Skeletal muscle tissue (tissue), 4 donors: ENCODE measurements around the gene AUTS2. TPM values are rescaled to one million over a fixed set of nuclear protein-coding genes. Genes with fewer than 3 reads are reported as not detected.

Experiments
- H3K27ac ChIP-seq: one replicate; pipeline ENCODE4 v1.7.0; 2013; ENCODE audit warnings: mild to moderate bottlenecking, low read depth, low read length, inconsistent platforms
- H3K27me3 ChIP-seq, 3 donors: one replicate each; pipeline ENCODE4 v1.7.0; 2013; ENCODE audit warnings: low read length in 3 of 3; ENCODE audit not compliant: control insufficient read depth in 3 of 3, insufficient read depth in 3 of 3
- H3K36me3 ChIP-seq, 3 donors: one replicate each; pipeline ENCODE4 v1.7.0; 2013; ENCODE audit warnings: low read length in 3 of 3; ENCODE audit not compliant: control insufficient read depth in 3 of 3, insufficient read depth in 3 of 3
- H3K4me1 ChIP-seq, 3 donors: one replicate each; pipeline ENCODE4 v1.7.0; 2013; ENCODE audit warnings: low read length in 3 of 3, mild to moderate bottlenecking in 3 of 3; ENCODE audit not compliant: control insufficient read depth in 3 of 3, insufficient read depth in 3 of 3
- H3K4me3 ChIP-seq, 3 donors: one replicate each; pipeline ENCODE4 v1.7.0; 2013; ENCODE audit warnings: low read length in 3 of 3
- H3K9ac ChIP-seq, 3 donors: one replicate each; pipeline ENCODE4 v1.7.0; 2013; ENCODE audit warnings: low read length in 3 of 3, mild to moderate bottlenecking in 3 of 3, moderate library complexity in 2 of 3, low read depth in 1 of 3
- H3K9me3 ChIP-seq, 3 donors: one replicate each; pipeline ENCODE4 v1.7.0; 2013; ENCODE audit warnings: low read length in 3 of 3; ENCODE audit not compliant: control insufficient read depth in 3 of 3
- total RNA-seq: library from RNA; depleted of rRNA; stranded (reverse); fragments of >200 nt; gene quantifications from one replicate; pipeline ENCODE4 v1.2.3, GENCODE V29; 2014
- donor health status: Osteomylitis.

The AUTS2 gene
- total RNA-seq, 1 donor from 2014 or later = 43.3 TPM

- H3K4me1 ChIP-seq = no peaks in the 10 kb centered on the region
- H3K9ac ChIP-seq = no peak overlapping the region
- H3K9me3 ChIP-seq = no peaks in the 10 kb centered on the region
- H3K36me3 ChIP-seq = no peaks in the 10 kb centered on the region
- no peak overlapping the region for H3K4me3 ChIP-seq
- H3K27me3 ChIP-seq = no peaks in the 10 kb centered on the region
- no peak overlapping the region for H3K27ac ChIP-seq
These were observed 35.0 kb downstream of the AUTS2 start for GRCh38 chr7:69633122-69633831.

DNA sequence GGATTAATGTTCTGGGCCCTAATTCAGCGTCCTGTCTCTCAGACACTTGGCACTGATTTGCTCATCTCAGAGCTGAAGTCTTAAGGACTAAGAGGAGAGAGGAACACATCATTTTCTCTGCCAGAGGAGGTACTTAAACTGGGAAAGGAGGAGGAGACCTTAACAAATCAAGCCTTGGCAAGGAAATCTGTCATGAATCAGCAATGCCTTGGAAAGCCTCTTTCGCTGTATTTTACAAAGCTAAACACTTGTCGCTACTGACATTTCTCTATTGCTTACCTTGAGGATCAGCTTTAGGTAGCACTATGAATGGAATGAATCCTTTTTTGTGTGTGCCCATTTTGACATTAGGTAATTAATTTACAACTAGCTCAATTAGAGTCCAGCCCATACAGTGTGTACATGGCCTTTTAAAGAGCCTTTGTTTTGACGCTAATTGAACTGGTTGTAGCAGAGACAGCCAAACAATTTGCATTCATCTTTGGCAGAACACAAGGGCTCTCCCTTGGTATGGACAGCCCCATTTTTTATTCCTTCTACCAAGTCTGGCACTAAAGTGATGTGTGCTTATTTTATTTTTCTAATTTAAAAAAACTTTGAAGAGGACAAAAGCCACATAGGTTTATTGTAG, 37.4 kb downstream of the AUTS2 start:
- Histone ChIP-seq H3K4me1 (no peaks in the 10 kb centered on the region), H3K36me3 (no peaks in the 10 kb centered on the region), H3K9ac (no peak overlapping the region), H3K4me3 (no peak overlapping the region), H3K27me3 (no peaks in the 10 kb centered on the region), H3K27ac (no peak overlapping the region), H3K9me3 (no peaks in the 10 kb centered on the region)

GRCh38 chr7:69638674-69639073, 40.4 kb downstream of the AUTS2 start:
- H3K4me1 ChIP-seq = no peaks in the 10 kb centered on the region
- H3K4me3 ChIP-seq = no peak overlapping the region
- H3K27me3 ChIP-seq = no peaks in the 10 kb centered on the region
- H3K36me3 ChIP-seq = no peaks in the 10 kb centered on the region
- no peak overlapping the region for H3K27ac ChIP-seq
- no peaks in the 10 kb centered on the region for H3K9me3 ChIP-seq
- H3K9ac ChIP-seq = no peak overlapping the region

- Histone ChIP-seq H3K27me3 (no peaks in the 10 kb centered on the region), H3K27ac (no peak overlapping the region), H3K36me3 (no peaks in the 10 kb centered on the region), H3K9ac (no peak overlapping the region), H3K4me3 (no peak overlapping the region), H3K9me3 (no peaks in the 10 kb centered on the region), H3K4me1 (no peaks in the 10 kb centered on the region)
These were observed 41.9 kb downstream of the AUTS2 start for GRCh38 chr7:69640216-69640615.

DNA sequence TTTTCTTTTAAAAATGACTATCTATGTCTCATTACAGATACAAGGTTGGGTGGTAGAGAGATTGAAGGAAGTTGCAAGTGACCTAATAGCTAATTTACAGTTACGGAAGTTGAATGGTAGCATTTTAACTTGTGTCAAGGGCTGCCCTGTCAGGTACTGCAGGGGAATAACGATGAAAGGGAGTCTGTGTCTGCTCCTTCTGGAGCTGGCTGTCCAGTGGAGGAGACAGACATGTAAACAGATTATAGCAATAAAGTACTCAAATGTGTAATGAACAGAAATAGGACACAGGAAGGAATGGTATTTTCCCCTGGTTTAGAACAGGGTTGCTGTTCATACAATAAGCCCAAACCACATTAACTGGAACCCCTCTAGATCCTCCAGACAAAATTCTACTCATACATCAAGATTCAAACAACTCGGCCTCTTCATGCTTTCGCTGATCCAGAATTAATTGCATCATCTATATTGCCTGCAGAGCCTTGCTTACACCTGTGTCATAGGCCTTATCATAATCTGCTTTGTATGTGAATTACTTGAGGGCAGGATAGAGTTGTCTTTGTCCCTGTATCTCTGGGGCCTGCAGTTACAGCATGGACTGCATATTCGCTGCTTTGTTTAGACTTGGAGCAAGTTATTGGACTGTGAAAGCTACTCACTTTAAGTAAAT, 42.8 kb downstream of the AUTS2 start:
- no peaks in the 10 kb centered on the region for H3K36me3 ChIP-seq
- no peak overlapping the region for H3K27ac ChIP-seq
- no peaks in the 10 kb centered on the region for H3K27me3 ChIP-seq
- no peaks in the 10 kb centered on the region for H3K4me1 ChIP-seq
- H3K4me3 ChIP-seq = no peak overlapping the region
- no peak overlapping the region for H3K9ac ChIP-seq
- H3K9me3 ChIP-seq = no peaks in the 10 kb centered on the region

- H3K9me3 ChIP-seq = no peaks in the 10 kb centered on the region
- no peaks in the 10 kb centered on the region for H3K4me1 ChIP-seq
- no peak overlapping the region for H3K9ac ChIP-seq
- H3K27me3 ChIP-seq = no peaks in the 10 kb centered on the region
- no peaks in the 10 kb centered on the region for H3K36me3 ChIP-seq
- no peak overlapping the region for H3K4me3 ChIP-seq
- no peak overlapping the region for H3K27ac ChIP-seq
These were observed 45.0 kb downstream of the AUTS2 start for GRCh38 chr7:69643265-69643664.

DNA sequence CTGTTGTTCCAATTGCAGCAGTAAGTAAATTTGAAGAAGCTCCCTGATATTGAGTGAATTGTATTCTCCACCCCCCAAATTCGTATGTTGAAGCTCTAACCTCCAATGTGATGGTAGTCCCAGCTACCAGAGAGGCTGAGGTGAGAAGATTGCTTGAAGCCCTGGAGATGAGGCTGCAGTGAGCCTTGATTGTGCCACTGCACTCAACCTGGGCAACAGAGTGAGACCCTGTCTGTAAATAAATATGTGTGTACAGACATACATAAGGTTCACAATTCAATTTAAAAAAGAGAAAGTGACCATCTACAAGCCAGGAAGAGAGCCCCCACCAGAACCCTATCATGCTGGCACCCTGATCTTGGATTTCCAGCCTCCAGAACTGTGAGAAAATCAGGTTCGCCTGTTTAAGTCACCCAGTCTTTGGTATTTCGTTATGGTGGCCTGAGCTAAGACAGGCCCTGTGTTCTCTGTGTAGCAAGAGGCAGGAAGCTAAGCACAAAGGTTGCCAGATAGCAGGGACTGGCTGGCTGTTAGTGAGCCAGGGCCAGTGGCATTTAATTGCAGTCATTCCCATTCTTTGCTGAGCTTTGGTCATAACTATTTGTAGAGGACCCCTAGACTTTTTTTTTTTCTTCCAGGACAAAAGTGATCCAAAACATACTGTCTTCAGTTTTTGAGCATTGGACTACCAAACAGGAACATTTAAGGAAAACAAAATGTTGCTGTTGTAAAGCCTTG, 45.6 kb downstream of the AUTS2 start:
- no peaks in the 10 kb centered on the region for H3K4me1 ChIP-seq
- H3K9me3 ChIP-seq = no peaks in the 10 kb centered on the region
- no peak overlapping the region for H3K9ac ChIP-seq
- no peak overlapping the region for H3K4me3 ChIP-seq
- H3K27ac ChIP-seq = no peak overlapping the region
- H3K36me3 ChIP-seq = no peaks in the 10 kb centered on the region
- no peaks in the 10 kb centered on the region for H3K27me3 ChIP-seq

GRCh38 chr7:69645683-69646082, 47.4 kb downstream of the AUTS2 start:
- H3K36me3 ChIP-seq = no peaks in the 10 kb centered on the region
- no peak overlapping the region for H3K27ac ChIP-seq
- no peaks in the 10 kb centered on the region for H3K9me3 ChIP-seq
- H3K4me3 ChIP-seq = no peak overlapping the region
- no peak overlapping the region for H3K9ac ChIP-seq
- no peaks in the 10 kb centered on the region for H3K4me1 ChIP-seq
- H3K27me3 ChIP-seq = no peaks in the 10 kb centered on the region

GRCh38 chr7:69651101-69651590, 52.9 kb downstream of the AUTS2 start:
- H3K36me3 ChIP-seq = no peaks in the 10 kb centered on the region
- H3K9me3 ChIP-seq = no peaks in the 10 kb centered on the region
- no peak overlapping the region for H3K27ac ChIP-seq
- no peaks in the 10 kb centered on the region for H3K27me3 ChIP-seq
- H3K9ac ChIP-seq = no peak overlapping the region
- H3K4me1 ChIP-seq = peaks cover 6 to 18% (median 10%) of the 10 kb centered on the region in 3 donors
- no peak overlapping the region for H3K4me3 ChIP-seq
